Superior temporal gyrus (tissue), 1 donor: ENCODE data around the gene ZNF616.
"Not testable (repeated sequence)": the region's sequence is repeated elsewhere in the genome, so short reads cannot be mapped to it uniquely, and the experiment has no call there.

Experiments used
- DNase-seq: peaks from one replicate; pipeline ENCODE4 v3.0.0-alpha.2; 2016; ENCODE audit errors: extremely low spot score

Gene ZNF616

DNA sequence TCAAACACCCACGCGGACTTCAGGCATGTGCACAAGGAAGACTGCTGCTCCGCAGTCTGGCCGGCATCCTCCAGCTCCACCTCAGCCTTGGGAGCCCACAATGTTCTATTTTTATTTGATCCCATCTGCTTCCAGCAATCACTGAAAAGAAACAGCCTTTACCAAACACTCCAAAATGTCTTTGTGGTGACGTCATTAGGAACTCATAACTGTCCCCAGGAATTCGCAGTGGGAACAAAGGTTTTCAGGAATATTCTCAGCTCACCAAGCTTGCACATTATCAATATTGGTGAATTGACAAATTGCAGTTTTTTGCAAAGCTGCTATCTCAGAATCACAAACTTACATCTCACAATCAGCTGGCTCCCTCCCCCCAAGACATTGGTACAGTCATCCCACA lies 29.0 kb downstream of the ZNF616 start:
- DNase-seq, result no peak

DNA sequence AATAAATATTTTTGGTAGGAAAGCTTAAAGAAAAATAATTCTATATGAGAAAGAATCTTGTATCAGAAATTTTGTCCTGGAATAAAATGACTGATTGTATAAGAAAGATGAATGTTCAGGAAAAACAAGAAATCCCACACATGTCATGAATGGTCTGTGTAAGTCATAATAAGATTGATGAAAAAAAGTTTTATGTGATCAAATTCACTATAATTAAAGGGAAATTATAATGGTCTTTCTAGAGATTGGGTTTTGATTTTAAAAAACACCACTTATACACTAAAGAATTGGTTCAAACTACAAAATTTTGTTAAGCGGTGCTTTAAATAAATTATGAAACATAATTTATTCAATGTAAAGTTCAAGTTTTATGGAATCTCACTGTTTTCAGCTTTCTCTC lies 37.0 kb downstream of the ZNF616 start:
- DNase-seq, result no peak

DNA sequence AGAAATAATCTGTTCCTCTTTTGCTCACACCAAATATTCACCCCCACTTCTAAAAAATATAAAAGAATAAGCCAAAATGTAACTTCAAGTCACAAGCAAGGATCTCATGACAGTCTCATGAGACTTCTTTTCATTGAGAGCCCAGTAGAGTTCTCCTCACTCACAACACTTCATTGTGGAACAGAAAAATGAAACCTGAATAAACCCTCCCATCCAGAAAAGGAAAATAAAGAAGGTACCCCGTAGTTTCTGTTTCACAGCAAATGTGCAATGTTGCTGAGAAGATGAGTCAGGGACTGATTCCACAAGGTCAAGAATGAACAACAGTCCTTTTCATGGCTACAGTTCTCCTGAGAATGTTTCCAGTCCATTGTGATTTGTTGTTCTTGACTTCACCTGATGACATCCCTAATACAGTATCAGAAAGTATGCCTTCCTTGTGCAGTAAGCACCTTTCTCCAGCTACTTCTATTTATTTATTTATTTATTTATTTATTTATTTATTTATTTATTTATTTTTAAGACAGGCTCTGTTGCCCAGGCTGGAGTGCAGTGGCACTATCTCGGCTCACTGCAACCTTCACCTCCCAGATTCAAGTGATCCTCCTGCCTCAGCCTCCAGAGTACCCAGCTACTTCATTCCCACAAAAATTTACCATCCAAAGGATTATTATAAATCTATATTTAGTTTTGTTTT lies 37.7 kb downstream of the ZNF616 start:
- DNase-seq, result no peak

DNA sequence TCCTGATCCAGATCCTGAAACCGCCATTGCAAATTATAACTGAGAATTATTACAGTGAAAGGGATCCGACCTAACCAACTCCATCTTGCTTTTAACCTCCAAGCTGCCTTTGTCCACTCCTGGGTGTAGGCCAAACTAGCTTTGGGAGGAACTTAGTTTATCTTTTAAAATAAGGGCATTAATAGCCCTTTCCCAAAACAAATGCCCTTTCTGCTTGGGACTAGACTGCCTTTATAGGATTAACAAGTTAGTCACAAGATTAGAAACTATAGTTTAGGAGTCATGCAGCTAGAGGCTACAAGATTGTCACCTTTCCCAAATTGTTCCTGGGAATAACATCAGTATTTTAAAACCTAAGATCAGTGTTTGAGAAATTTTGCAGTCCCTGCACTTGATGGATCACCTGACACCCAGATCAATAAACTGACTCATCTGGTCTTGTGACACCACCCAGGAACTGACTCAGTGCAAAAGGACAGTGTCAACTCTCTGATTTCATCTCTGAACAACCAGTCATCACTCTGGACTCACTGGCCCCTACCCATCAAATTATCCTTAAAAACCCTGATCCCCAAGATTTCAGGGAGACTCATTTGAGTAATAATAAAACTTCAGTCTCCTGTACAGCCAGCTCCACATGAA lies 40.1 kb downstream of the ZNF616 start:
- no peak for DNase-seq

DNA sequence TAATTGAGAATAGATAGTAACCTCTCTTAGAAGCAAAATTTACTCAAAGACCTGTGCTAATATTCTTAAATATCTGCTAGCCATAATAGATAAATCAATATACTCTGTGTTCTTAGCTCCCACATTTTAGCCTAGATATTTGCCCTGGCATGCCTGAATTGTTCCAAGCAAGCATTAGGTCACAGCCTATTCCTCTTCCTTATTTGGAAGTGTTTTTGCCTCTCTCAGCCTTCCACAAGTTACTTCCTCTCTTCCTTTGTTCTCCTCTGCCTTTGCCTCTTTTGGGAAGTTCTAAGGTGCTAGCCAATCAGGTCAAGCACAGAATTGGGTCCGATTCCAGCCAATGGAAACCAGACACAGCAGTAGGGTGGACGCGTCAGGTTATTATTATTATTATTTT lies 43.3 kb downstream of the ZNF616 start:
- DNase-seq, result not testable (repeated sequence)

DNA sequence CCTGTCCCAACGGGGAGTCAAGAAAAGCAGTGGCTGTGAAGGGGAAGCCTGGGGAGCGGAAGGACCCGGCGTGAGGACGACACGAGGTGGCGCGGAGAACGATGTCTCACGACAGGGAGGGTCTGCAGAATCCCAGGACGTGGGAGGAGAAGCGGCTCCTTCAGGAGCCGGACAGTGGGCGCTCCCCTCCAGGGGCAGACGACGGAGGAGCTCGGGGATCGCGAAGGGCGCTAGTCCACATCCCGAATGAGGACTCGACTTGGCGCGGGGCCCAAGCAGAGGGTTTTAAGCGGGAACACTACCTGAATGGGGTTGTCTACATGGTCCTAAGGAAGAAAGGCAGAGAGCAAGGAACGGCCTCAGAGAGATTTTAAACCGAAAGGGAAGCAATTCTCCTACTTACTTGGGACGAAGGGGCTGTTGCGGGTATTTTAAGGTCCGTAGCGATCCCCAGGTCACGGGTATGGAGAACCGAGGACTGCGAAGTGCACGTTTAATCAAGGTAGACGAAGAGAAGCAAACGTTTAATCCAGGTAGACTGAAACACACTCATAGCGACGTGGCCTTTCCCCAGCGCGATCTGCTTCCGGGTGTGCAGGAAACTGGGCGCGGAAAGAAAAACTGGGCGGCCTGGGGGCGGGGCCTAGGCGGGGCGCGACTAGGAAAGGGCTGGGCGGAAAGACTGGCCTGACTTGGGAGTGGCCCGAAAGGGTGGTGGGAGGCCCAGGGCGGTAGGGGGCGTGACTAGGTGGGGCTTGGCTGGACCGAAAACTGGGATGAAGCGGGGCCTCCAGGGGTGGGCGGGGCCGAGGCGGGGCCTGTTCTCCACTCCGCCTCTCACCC lies 44.3 kb downstream of the ZNF616 start, which contains the start of gene ZNF841:
Gene ZNF841, minus strand, starts transcription at position 594 of the 843 bp plus-strand sequence. CDS start 10,964 bp downstream, outside the sequence.
- peak; percentile 87 for DNase-seq

DNA sequence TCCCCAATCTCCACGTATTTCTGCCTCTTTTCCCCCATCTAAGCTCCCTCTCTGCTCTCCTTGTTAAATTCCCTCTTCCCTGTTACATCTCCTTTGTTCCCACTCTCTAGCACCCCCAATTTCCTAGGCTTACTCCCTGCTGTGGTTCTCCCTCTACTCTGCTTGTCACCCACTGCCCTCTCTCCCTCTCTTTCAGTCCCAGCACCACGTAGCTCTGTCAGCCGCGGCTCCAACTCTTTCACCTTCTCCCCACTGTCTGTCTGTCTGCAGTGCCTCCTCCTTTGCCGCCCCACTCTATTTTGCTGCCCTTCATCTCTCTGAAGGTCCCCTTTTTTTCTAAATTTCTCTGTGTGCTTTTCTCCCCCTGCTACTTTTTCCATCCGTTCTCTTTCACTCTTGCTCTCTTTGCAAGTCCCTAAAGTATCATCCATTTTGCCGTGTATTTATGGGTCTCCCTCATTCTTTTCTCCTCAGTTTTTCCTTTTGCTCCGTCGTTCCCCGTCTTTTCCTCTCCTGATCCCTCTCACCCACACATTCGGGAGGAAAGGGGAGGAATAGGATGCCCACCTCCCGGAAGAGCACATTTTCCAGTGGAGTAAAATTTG lies 45.1 kb downstream of the ZNF616 start:
- no peak for DNase-seq

DNA sequence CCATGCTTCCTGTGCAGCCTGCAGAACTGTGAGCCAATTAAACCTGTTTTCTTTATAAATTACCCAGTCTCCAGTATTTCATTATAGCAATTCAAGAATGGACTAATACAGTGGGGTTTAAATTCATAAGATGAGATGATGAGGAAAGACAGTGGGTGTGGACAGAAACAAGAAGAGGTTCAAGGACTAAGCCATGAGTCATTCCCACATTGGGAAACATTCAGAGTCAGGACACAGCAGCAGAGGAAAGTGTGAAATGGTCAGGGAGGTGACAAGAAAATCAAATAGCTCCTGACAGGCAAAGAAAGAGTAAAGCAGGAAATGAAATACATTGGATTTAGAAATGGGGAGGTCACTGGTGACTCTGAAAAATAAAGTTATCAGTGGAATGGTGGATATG lies 53.3 kb downstream of the ZNF616 start:
- no peak for DNase-seq

DNA sequence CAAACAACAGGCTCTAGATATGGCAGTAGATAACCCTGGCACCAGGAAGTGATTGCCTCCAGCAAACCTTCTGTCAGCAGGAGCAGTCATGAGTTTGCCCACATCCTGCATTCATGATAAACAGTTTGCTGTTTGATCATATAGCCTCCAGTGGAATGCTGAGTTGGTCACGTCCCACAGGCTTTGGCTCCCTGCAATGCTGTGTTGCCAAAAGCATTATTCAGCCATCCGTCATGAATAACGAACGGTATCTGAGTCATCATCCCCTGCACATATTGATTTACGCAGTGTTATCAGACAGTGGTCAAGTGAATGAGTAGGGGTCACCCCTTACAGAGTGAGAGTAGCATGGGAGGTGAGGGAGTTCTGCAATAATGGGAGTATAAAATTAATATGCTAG lies 69.2 kb downstream of the ZNF616 start:
- DNase-seq, result no peak

DNA sequence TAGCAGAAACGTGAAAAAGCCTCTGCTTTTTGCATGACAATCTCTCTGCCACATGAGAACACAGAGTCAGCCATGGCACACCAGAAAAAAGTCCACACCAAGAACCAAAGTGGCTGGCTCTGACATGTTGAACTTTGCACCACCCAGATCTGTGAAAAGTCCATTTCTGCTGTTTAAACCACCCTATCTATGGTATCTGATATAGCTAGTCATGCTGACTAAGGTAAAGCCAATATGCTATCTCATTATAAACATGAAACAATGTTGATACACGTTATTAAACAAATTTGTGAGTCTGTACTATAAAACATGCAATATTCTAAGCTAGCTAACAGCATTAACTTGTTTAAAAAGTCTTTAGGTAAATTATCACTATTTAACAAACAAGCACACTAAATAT lies 70.1 kb downstream of the ZNF616 start:
- no peak for DNase-seq

DNA sequence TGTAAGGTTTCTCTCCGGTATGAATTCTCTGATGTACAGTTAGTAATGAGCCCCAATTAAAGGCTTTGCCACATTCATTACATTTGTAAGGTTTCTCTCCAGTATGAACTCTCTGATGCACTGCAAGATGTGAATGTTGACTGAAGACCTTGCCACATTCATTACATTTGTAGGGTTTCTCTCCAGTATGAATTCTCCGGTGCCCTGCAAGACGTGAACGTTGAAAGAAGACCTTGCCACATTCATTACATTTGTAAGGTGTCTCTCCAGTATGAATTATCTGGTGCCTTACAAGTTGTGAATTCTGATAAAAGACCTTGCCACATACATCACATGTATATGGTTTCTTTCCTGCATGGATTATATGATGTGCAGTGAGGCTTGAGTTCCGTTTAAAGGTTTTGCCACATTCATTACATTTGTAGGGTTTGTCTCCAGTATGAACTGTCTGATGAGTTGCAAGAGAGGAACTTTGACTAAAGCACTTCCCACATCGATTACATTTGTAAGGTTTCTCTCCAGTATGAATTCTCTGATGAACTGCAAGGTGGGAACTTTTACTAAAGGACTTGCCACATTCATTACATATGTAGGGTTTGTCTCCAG lies 73.4 kb downstream of the ZNF616 start:
- no peak for DNase-seq

DNA sequence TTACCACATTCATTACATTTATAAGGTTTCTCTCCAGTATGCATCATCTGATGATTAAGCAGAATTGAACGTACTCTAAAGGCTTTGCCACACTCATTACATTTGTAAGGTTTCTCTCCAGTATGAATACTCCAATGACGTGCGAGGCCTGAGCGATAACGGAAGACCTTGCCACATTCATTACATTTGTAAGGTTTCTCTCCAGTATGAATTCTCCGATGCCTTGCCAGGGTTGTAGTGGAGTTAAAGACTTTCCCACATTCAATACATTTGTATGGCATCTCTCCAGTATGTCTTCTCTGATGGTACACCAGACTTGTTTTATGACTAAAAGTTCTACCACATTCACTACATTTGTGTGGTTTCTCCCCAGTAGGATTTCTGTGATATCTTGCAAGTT lies 74.3 kb downstream of the ZNF616 start:
- no peak for DNase-seq
